Measurements from ENCODE around the gene CELSR1. TPM values are rescaled to one million over a fixed set of nuclear protein-coding genes. Genes with fewer than 3 reads are reported as not detected.

Gene CELSR1
- total and polyA plus RNA-seq, 2 of the 13 experiments (the other 11 are each of a cell fraction or from before 2014, with no cell fraction given), result 0.78 to 1.8 TPM

DNA sequence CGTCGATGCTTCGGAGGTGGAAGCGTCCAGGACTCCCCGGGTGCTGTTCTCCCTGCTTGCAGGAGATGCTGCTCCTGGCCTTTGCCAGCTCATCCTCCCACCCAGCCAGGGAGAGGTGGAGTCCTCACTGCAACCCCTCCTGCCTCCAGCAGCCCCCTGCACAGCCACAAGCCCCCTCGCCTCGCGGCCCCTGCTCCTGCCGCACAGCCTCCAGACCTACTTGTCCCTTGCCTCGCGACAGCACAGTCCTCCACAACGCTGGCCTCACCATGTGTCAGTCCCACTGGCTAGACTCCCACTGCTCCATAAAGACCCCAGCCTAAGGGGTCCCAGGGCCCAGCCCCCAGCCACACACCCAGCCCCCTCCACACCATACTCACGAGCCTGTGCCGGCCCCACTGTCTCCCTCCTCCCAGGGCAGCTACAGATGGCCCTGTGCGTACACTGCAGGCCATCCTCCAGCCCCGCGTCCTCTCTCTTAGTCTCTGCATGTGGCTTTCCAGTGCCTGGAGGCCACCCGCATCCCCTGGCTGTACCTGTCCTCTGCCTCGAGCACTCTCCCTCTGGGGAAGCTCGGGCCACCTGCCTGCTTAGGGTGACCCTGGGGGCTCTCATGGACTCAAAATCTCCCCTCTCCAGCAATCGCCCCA is 91.5 kb downstream of the CELSR1 start:
- H2AFZ ChIP-seq (ENCODE audit: low read length), result no peak overlapping the region
- ChIA-PET POLR2A (no interaction called here), CTCF (ENCODE audit: low intra/inter-chr PET ratio, low total read pairs) (no interaction called here)
- DNase-seq (ENCODE audit: low spot score) (no peak), FAIRE-seq (no peak), ATAC-seq (no peak)
- WGBS (ENCODE audit: low lambda C conversion rate), result 90% methylated on average over 16 of the region's 21 CpGs
- no peaks in the 10 kb centered on the region for H4K20me1 ChIP-seq (ENCODE audit: insufficient read depth, low read length)
- H3K9ac ChIP-seq (ENCODE audit: insufficient read depth, low read depth, low read length), result no peak overlapping the region
- H3K4me1 ChIP-seq (ENCODE audit: insufficient read depth, low read length), result peaks cover 43% of the 10 kb centered on the region
- H3K36me3 ChIP-seq (replicated peaks in 1 of 2; ENCODE audit: control insufficient read depth in 1 of 2, insufficient read depth in 2 of 2, low read length in 2 of 2), result no peaks in the 10 kb centered on the region
- no TSS peak for BruUV-seq (replicated peaks)
- no peak overlapping the region for H3K4me2 ChIP-seq (ENCODE audit: low read depth, low read length)
- H3K27me3 ChIP-seq (ENCODE audit: control insufficient read depth in 1 of 2, insufficient read depth in 2 of 2, low read length in 2 of 2), result no peaks in the 10 kb centered on the region; a peak in 1 of 5 replicates
- intact Hi-C loops (cut with micrococcal nuclease; ENCODE audit: unreplicated experiment), result no loop called here
- no peak overlapping the region for H3K27ac ChIP-seq (ENCODE audit: extremely low read length, insufficient read depth, low read length)
- no peaks in the 10 kb centered on the region for H3K79me2 ChIP-seq (ENCODE audit: insufficient read depth, low read length)
- in situ Hi-C loops (cut with HindIII; ENCODE audit: extremely low pct_ligation_motif_present, low pct_unique_long_range_greater_than_20kb), result no loop called here
- H3K9me3 ChIP-seq (ENCODE audit: low read length), result no peaks in the 10 kb centered on the region
- H3K4me3 ChIP-seq (replicated peaks in 1 of 3; ENCODE audit: insufficient read depth in 1 of 3, low read depth in 2 of 3, low read length in 3 of 3), result no peak overlapping the region
- TF ChIP-seq SRF (IDR thresholded peaks at IDR 0.05; ENCODE audit: low read depth, low read length) (no peak), ZNF850 (CRISPR knock-in tag; conservative IDR thresholded peaks at IDR 0.05) (no peak), ZNF737 (CRISPR knock-in tag; IDR thresholded peaks at IDR 0.05; ENCODE audit: borderline replicate concordance) (no peak), NR3C1 (CRISPR knock-in tag; IDR thresholded peaks at IDR 0.05) (no peak), ZNF547 (CRISPR knock-in tag; IDR thresholded peaks at IDR 0.05) (no peak), ZNF24 (IDR thresholded peaks at IDR 0.05) (no peak), MAFG (CRISPR knock-in tag; IDR thresholded peaks at IDR 0.05) (no peak), HNF4G (IDR thresholded peaks at IDR 0.05; ENCODE audit: borderline replicate concordance, low read depth, low read length) (no peak), HNF4G (CRISPR knock-in tag; IDR thresholded peaks at IDR 0.05; ENCODE audit: borderline replicate concordance, low read depth) (no peak), CSRNP2 (CRISPR knock-in tag; conservative IDR thresholded peaks at IDR 0.05; ENCODE audit: low read depth) (no peak), ZNF598 (CRISPR knock-in tag; IDR thresholded peaks at IDR 0.05; ENCODE audit: borderline replicate concordance) (no peak), DPF2 (CRISPR knock-in tag; IDR thresholded peaks at IDR 0.05; ENCODE audit: borderline replicate concordance, low read depth) (no peak)
- TF ChIP-seq, protein P1, sequence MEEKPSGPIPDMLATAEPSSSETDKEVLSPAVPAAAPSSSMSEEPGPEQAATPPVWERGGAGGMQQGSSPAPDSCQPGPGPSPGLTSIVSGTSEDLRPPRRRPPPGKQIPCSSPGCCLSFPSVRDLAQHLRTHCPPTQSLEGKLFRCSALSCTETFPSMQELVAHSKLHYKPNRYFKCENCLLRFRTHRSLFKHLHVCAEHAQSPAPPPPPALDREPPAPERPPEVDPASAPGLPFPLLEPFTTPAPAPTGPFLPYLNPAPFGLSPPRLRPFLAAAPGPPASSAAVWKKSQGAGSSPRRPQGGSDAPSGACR (CRISPR knock-in tag; IDR thresholded peaks at IDR 0.05), result no peak
- TF ChIP-seq, protein P2, sequence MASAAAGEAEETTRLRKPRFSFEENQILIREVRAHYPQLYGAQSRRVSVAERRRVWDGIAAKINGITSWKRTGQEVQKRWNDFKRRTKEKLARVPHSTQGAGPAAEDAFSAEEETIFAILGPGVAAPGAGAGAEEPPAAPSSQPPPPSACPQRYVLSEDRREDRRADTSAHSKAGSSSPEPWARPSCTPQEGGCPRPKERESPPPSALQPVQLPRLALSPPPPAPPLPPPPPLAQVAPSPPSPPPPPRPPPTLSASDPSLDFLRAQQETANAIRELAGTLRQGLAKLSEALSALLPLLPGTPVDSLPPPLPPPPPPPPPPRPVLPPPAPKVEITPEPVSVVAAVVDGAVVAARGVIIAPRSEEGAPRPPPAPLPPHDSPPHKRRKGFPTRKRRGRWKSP (CRISPR knock-in tag; IDR thresholded peaks at IDR 0.05), result no peak
- TF ChIP-seq, protein P3, sequence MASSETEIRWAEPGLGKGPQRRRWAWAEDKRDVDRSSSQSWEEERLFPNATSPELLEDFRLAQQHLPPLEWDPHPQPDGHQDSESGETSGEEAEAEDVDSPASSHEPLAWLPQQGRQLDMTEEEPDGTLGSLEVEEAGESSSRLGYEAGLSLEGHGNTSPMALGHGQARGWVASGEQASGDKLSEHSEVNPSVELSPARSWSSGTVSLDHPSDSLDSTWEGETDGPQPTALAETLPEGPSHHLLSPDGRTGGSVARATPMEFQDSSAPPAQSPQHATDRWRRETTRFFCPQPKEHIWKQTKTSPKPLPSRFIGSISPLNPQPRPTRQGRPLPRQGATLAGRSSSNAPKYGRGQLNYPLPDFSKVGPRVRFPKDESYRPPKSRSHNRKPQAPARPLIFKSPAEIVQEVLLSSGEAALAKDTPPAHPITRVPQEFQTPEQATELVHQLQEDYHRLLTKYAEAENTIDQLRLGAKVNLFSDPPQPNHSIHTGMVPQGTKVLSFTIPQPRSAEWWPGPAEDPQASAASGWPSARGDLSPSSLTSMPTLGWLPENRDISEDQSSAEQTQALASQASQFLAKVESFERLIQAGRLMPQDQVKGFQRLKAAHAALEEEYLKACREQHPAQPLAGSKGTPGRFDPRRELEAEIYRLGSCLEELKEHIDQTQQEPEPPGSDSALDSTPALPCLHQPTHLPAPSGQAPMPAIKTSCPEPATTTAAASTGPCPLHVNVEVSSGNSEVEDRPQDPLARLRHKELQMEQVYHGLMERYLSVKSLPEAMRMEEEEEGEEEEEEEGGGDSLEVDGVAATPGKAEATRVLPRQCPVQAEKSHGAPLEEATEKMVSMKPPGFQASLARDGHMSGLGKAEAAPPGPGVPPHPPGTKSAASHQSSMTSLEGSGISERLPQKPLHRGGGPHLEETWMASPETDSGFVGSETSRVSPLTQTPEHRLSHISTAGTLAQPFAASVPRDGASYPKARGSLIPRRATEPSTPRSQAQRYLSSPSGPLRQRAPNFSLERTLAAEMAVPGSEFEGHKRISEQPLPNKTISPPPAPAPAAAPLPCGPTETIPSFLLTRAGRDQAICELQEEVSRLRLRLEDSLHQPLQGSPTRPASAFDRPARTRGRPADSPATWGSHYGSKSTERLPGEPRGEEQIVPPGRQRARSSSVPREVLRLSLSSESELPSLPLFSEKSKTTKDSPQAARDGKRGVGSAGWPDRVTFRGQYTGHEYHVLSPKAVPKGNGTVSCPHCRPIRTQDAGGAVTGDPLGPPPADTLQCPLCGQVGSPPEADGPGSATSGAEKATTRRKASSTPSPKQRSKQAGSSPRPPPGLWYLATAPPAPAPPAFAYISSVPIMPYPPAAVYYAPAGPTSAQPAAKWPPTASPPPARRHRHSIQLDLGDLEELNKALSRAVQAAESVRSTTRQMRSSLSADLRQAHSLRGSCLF (CRISPR knock-in tag; IDR thresholded peaks at IDR 0.05; ENCODE audit: borderline replicate concordance), result no peak
